ENCODE results near the gene HLA-DQA1.

DNA sequence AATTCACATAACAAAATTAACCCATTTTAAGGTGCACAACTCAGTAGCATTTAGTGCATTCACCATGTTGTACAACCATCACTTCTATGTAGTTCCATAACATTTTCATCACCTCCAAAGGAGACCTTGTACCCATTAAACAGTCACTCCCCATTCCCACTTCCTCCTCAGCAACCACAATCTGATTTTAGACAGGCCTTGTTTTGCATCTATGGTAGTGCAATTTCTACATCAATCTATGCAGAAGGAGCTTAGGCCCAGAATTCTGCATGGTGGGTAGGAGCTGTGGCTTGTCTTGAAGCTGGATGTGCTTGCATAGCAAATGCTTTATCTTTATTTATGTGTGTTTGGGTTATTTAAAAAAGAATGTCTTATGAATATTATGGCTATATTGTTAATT, 13.5 kb upstream of the HLA-DQA1 start:
- TF ChIP-seq YY1 (IDR thresholded peaks at IDR 0.05; ENCODE audit: insufficient read depth, insufficient read length) (no peak), SUZ12 (IDR thresholded peaks at IDR 0.05; ENCODE audit: extremely low read depth, insufficient read depth, insufficient read length) (no peak), ZNF274 (IDR thresholded peaks at IDR 0.05; ENCODE audit: low read depth, low read length) (no peak)
